PC-9 (cell line): ENCODE measurements around the gene SRXN1.

Experiments
- CTCF ChIP-seq: fragments of 200-600 bp; sonication (generic); conservative IDR thresholded peaks from 2 replicates; pipeline ENCODE4 v1.6.1; 2017; ENCODE audit warnings: mixed run types, antibody characterized with exemption, mild to moderate bottlenecking, moderate library complexity
- EZH2 ChIP-seq: fragments of 200-600 bp; sonication (generic); IDR thresholded peaks from 2 replicates; pipeline ENCODE4 v1.8.0; 2017; ENCODE audit warnings: antibody characterized with exemption, low read depth

DNA sequence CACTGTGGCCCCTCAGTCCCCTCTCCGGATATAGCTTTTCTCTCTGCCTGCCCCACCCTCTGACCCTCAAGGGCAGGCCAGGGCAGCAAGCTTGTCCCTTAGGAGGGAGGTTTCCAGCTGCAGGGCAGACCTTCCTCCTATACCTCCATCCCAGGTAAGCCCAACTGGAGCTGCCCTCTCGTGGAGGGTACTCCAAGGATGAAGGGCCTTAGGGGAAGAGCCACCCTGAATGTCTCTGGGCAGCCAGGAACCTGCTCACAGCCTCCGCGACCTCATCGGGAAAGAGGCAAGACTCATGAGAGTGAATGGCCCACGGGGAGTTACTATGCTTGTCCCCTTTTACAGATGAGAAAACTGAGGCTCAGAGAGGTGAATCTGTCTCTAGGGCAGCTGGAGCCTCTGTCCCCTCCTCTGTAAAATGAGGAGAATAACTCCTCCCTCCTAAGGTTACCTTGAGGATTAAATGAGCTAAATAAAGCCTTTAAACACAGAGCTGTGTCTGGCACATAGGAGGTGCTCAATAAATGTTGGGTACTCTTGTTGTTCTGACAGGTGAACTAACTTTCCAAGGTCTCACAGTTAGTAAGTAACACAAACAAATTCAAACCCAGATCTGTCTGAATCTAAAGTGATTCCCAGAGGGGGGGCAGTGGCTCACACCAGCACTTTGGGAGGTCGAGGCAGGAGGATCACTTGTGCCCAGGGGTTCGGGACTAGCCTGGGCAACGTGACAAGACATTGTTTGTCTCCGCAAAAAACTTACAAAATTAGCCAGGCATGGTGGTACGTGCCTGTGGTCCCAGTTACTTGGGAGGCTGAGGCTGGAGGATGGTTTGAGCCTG, 12.1 kb downstream of the SRXN1 start:
- TF ChIP-seq CTCF: no peak
- no peak for TF ChIP-seq EZH2
